Suprapubic skin (tissue), 4 donors: Measurements from ENCODE around the gene CREB3L1.

Experiments used
- POLR2A ChIP-seq, 2 donors: fragments of 450-650 bp; IDR thresholded peaks; one replicate each; pipeline ENCODE4 v1.6.1; 2017; ENCODE audit warnings: antibody characterized with exemption in 2 of 2, mild to moderate bottlenecking in 2 of 2, moderate library complexity in 2 of 2
- POLR2AphosphoS5 ChIP-seq, 3 donors: sonication (generic); formaldehyde crosslinking; IDR thresholded peaks; one replicate each; pipeline ENCODE4 v1.6.1; 2017; ENCODE audit warnings: antibody characterized with exemption in 3 of 3
- TF ChIP-seq, protein P1 (sequence below), 2 donors: fragments of 200-600 bp in 1 of 2; fragments of 450-650 bp in 1 of 2; sonication (generic) in 1 of 2; IDR thresholded peaks; one replicate each; pipeline ENCODE4 v1.5.1; 2016 to 2019; ENCODE audit warnings: antibody characterized with exemption in 2 of 2, mild to moderate bottlenecking in 1 of 2, moderate library complexity in 1 of 2

- TF ChIP-seq, protein P1, sequence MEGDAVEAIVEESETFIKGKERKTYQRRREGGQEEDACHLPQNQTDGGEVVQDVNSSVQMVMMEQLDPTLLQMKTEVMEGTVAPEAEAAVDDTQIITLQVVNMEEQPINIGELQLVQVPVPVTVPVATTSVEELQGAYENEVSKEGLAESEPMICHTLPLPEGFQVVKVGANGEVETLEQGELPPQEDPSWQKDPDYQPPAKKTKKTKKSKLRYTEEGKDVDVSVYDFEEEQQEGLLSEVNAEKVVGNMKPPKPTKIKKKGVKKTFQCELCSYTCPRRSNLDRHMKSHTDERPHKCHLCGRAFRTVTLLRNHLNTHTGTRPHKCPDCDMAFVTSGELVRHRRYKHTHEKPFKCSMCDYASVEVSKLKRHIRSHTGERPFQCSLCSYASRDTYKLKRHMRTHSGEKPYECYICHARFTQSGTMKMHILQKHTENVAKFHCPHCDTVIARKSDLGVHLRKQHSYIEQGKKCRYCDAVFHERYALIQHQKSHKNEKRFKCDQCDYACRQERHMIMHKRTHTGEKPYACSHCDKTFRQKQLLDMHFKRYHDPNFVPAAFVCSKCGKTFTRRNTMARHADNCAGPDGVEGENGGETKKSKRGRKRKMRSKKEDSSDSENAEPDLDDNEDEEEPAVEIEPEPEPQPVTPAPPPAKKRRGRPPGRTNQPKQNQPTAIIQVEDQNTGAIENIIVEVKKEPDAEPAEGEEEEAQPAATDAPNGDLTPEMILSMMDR (IDR thresholded peaks at IDR 0.05), result no peak
- TF ChIP-seq POLR2AphosphoS5 (IDR thresholded peaks at IDR 0.05), result no peak
- TF ChIP-seq POLR2A (IDR thresholded peaks at IDR 0.05), result no peak
Measured at GRCh38 chr11:46331282-46331984, 54.0 kb downstream of the CREB3L1 start.
